Kidney (tissue), 14 donors: Measurements from ENCODE around the gene CDK19. TPM values are rescaled to one million over a fixed set of nuclear protein-coding genes. Genes with fewer than 3 reads are reported as not detected.

ENCODE experiments used
- DNase-seq, 5 donors: peaks; one replicate each; pipeline ENCODE4 v3.0.0-alpha.2; 2013 to 2020
- FAIRE-seq: peaks from 2 replicates; lab custom pipeline; 2012; peaks lifted over from hg19 to GRCh38; lab: Jason Lieb, UNC
- H3K27ac ChIP-seq, 2 donors: one replicate each; pipeline ENCODE4 v1.7.0; 2013; ENCODE audit warnings: low read depth in 2 of 2, low read length in 2 of 2, inconsistent platforms in 1 of 2
- H3K27me3 ChIP-seq: one replicate; pipeline ENCODE4 v1.7.1; 2013; ENCODE audit warnings: low read length, inconsistent platforms; ENCODE audit not compliant: control insufficient read depth, insufficient read depth
- H3K36me3 ChIP-seq, 3 donors: one replicate each; pipeline versions ENCODE4 v1.7.0 to v1.7.1; 2013; ENCODE audit warnings: low read length in 3 of 3, control low read depth in 1 of 3, inconsistent platforms in 1 of 3; ENCODE audit not compliant: insufficient read depth in 3 of 3, control insufficient read depth in 2 of 3
- H3K4me1 ChIP-seq, 3 donors: one replicate each; pipeline versions ENCODE4 v1.7.0 to v1.7.1; 2013; ENCODE audit warnings: low read length in 3 of 3, inconsistent platforms in 1 of 3, low read depth in 1 of 3; ENCODE audit not compliant: control insufficient read depth in 2 of 3, insufficient read depth in 2 of 3
- H3K4me3 ChIP-seq, 3 donors: one replicate each; pipeline versions ENCODE4 v1.7.0 to v1.8.1; 2013; ENCODE audit warnings: low read length in 3 of 3, control low read depth in 1 of 3, inconsistent platforms in 1 of 3
- H3K9ac ChIP-seq, 3 donors: one replicate each; pipeline versions ENCODE4 v1.7.0 to v1.7.1; 2013; ENCODE audit warnings: low read length in 3 of 3, control low read depth in 1 of 3, inconsistent platforms in 1 of 3
- H3K9me3 ChIP-seq, 3 donors: one replicate each; pipeline versions ENCODE4 v1.7.0 to v1.7.1; 2013; ENCODE audit warnings: low read length in 3 of 3, control low read depth in 1 of 3, inconsistent platforms in 1 of 3; ENCODE audit not compliant: control insufficient read depth in 2 of 3, insufficient read depth in 1 of 3
- CTCF ChIP-seq: IDR thresholded peaks from 3 replicates; pipeline ENCODE4 v1.5.1; 2012; ENCODE audit warnings: mild to moderate bottlenecking, moderate library complexity, borderline replicate concordance; ENCODE audit not compliant: insufficient read depth; ENCODE audit errors: extremely low read depth
- intact Hi-C: fragments of 100-400 bp; cut with DNase I; formaldehyde crosslinking; loops from one replicate; pipeline ENCODE4 v1.11.1; 2022
- polyA plus RNA-seq: library from polyadenylated mRNA; stranded (reverse); fragments of 350-450 nt; fragmentation: Illumina TruSeq; extraction: RNeasy Lipid Tissue Mini Kit (QIAGEN cat#74804); gene quantifications from one replicate; pipeline ENCODE4 v1.2.3, GENCODE V29; 2014; ENCODE audit warnings: low read depth, low replicate concordance; ENCODE audit not compliant: insufficient read depth
- total RNA-seq: library from RNA; stranded (reverse); fragmentation: NEBNext Ultra II Directional; extraction: Animal tissue kit (Norgen Biotek cat#: 25700); gene quantifications from one replicate; pipeline ENCODE4 v1.2.1, GENCODE V29; 2021
- donor health status: control.
- donor health status: control.
- donor health status: control.
- donor health status: control.
- donor health status: control.
- donor health status: DM: yes; HTN: yes; CAD: no.
- donor health status: Normal renal cell carcinoma (clear cell type).

Gene CDK19
- total and polyA plus RNA-seq, 2 donors from 2014 or later: 4.9 to 20.4 TPM

- DNase-seq (no peak), FAIRE-seq (no peak)
- Histone ChIP-seq H3K27me3 (no peaks in the 10 kb centered on the region), H3K4me3 (no peak overlapping the region), H3K27ac (no peak overlapping the region), H3K9me3 (no peaks in the 10 kb centered on the region), H3K36me3 (peaks cover 0 to 3% (median 0%) of the 10 kb centered on the region in 3 donors), H3K4me1 (peaks cover 0 to 7% (median 4%) of the 10 kb centered on the region in 3 donors), H3K9ac (no peak overlapping the region)
- intact Hi-C loops: no loop called here
- TF ChIP-seq CTCF: no peak
These were observed 192.2 kb downstream of the CDK19 start for GRCh38 chr6:110622912-110623578.

DNA sequence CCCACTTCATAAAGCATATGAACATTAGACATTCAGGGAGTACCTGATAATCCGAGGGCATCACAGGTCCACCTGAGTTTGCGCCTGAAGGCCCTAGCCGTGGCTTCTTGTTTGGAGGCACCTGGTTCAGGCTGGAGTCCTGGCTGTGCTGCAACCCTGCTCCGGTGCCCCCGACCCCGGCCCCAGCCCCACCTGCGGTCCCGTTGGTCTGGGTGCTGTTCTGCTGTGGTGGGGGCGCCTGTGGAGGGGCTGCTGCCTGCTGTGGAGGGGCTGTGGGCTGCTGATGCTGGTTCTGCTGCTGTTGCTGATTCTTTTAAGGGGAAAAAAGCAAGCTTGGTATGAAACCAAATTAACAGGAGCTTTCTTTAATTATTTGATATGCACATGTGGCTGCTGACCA, 194.2 kb downstream of the CDK19 start:
- TF ChIP-seq CTCF: no peak
- H3K9me3 ChIP-seq: no peaks in the 10 kb centered on the region
- H3K4me1 ChIP-seq: peaks cover 0 to 7% (median 4%) of the 10 kb centered on the region in 3 donors
- no peak overlapping the region for H3K9ac ChIP-seq
- H3K27ac ChIP-seq: no peak overlapping the region
- no peaks in the 10 kb centered on the region for H3K27me3 ChIP-seq
- H3K4me3 ChIP-seq: no peak overlapping the region
- FAIRE-seq (no peak), DNase-seq (no peak)
- intact Hi-C loops: no loop called here
- peaks cover 0 to 3% (median 0%) of the 10 kb centered on the region in 3 donors for H3K36me3 ChIP-seq

GRCh38 chr6:110620065-110620464, 195.2 kb downstream of the CDK19 start:
- H3K4me1 ChIP-seq: peaks cover 0 to 7% (median 4%) of the 10 kb centered on the region in 3 donors
- intact Hi-C loops: no loop called here
- H3K27me3 ChIP-seq: no peaks in the 10 kb centered on the region
- H3K27ac ChIP-seq: no peak overlapping the region
- no peak overlapping the region for H3K9ac ChIP-seq
- peaks cover 0 to 3% (median 0%) of the 10 kb centered on the region in 3 donors for H3K36me3 ChIP-seq
- no peak overlapping the region for H3K4me3 ChIP-seq
- no peaks in the 10 kb centered on the region for H3K9me3 ChIP-seq
- no peak for DNase-seq
- TF ChIP-seq CTCF: no peak
- FAIRE-seq: no peak
